SU-DHL-6 (cell line): Measurements from ENCODE around the gene PUM1.

ENCODE experiments used
- EZH2phosphoT487 ChIP-seq: fragments of 200-600 bp; sonication (generic), shearing (Covaris generic); conservative IDR thresholded peaks from 2 replicates; pipeline ENCODE4 v1.6.1; 2018; ENCODE audit warnings: mild to moderate bottlenecking, antibody characterized with exemption, low read length, moderate library complexity, mixed read lengths
- TF ChIP-seq, protein P1 (sequence below): fragments of 200-600 bp; sonication (generic); IDR thresholded peaks from one replicate; pipeline ENCODE4 v1.5.1; 2017; ENCODE audit warnings: antibody characterized with exemption, mild to moderate bottlenecking, low read length, moderate library complexity; ENCODE audit not compliant: insufficient read depth, poor library complexity, severe bottlenecking

DNA sequence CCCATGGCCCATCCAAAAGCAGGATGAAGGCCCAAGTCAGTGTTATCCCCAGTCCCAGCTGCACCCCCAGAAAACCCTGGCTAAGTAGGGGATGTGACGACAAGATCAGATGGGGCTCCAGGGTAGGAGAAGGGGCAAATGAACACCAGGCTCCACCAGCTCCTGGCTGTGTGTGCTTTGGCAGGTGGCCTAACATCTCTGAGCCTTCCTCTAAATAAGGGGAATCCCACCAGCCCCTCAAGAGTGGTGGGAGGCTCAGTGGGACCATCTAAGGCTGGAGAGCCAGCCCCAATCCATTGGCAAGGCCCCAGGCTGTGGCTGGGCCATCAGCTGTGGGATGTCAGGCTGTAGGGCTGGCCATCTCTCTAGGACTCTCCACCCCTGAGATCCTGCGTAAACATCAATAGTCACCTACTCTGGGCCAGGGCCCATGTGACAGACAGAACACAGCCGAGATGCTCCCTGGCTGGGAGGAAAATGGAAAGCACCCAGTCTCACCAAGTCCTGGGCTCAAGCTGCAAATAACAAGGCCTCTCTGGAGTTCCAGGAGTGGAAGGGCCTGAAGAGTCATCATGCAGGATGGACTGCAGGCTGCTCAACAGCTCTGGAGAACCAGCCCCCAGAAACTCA, 164.5 kb downstream of the PUM1 start:
- TF ChIP-seq, protein P1, sequence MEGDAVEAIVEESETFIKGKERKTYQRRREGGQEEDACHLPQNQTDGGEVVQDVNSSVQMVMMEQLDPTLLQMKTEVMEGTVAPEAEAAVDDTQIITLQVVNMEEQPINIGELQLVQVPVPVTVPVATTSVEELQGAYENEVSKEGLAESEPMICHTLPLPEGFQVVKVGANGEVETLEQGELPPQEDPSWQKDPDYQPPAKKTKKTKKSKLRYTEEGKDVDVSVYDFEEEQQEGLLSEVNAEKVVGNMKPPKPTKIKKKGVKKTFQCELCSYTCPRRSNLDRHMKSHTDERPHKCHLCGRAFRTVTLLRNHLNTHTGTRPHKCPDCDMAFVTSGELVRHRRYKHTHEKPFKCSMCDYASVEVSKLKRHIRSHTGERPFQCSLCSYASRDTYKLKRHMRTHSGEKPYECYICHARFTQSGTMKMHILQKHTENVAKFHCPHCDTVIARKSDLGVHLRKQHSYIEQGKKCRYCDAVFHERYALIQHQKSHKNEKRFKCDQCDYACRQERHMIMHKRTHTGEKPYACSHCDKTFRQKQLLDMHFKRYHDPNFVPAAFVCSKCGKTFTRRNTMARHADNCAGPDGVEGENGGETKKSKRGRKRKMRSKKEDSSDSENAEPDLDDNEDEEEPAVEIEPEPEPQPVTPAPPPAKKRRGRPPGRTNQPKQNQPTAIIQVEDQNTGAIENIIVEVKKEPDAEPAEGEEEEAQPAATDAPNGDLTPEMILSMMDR: no peak
- TF ChIP-seq EZH2phosphoT487: no peak
